Adrenal gland (tissue), 5 donors: ENCODE results near the gene ATXN7.

ENCODE experiments used
- CTCF ChIP-seq, 6 experiments: fragments of 450-650 bp in 4 of 6; fragments of 200-600 bp in 2 of 6; sonication (generic) in 1 of 6; IDR thresholded peaks; 1 replicate in 5 of 6; 2 replicates in 1 of 6; pipeline versions ENCODE4 v1.5.1 to v1.8.0; 2016 to 2021; ENCODE audit warnings: antibody characterized with exemption in 6 of 6, mild to moderate bottlenecking in 2 of 6, moderate library complexity in 1 of 6
- POLR2A ChIP-seq, 2 donors: fragments of 450-650 bp; IDR thresholded peaks; one replicate each; pipeline ENCODE4 v1.6.1; 2017; ENCODE audit warnings: antibody characterized with exemption in 2 of 2, mild to moderate bottlenecking in 2 of 2, moderate library complexity in 1 of 2
- donor health status: DM: no; HTN: no; CAD: no.

- no peak for TF ChIP-seq CTCF (IDR thresholded peaks at IDR 0.05)
- TF ChIP-seq POLR2A (IDR thresholded peaks at IDR 0.05), result no peak
Measured at GRCh38 chr3:63976161-63976871, 112.6 kb downstream of the ATXN7 start.
